ENCODE measurements around the gene SUPT4H1. TPM values are rescaled to one million over a fixed set of nuclear protein-coding genes. Genes with fewer than 3 reads are reported as not detected.

Gene SUPT4H1
- total RNA-seq, 1 donor = 49.9 TPM

- H3K4me1 ChIP-seq (ENCODE audit: insufficient read depth, low read length) = no peaks in the 10 kb centered on the region
- no peak overlapping the region for H2AFZ ChIP-seq (ENCODE audit: low read length)
- no peaks in the 10 kb centered on the region for H3K36me3 ChIP-seq (ENCODE audit: insufficient read depth, low read length)
- H3K4me3 ChIP-seq (ENCODE audit: insufficient read depth, low read length) = no peak overlapping the region
- no peak overlapping the region for H3K27ac ChIP-seq (ENCODE audit: low read depth, low read length)
- H3K79me2 ChIP-seq (ENCODE audit: insufficient read depth, low read length) = no peaks in the 10 kb centered on the region
- no peaks in the 10 kb centered on the region for H4K20me1 ChIP-seq (ENCODE audit: insufficient read depth, low read length)
- no peak for TF ChIP-seq CTCF (IDR thresholded peaks at IDR 0.05; ENCODE audit: extremely low read depth, low read depth, low read length)
- peaks cover 14% of the 10 kb centered on the region for H3K27me3 ChIP-seq (ENCODE audit: insufficient read depth, low read length)
- H3K4me2 ChIP-seq (ENCODE audit: insufficient read depth, low read length) = no peak overlapping the region
- DNase-seq (ENCODE audit: insufficient read length, low spot score, missing footprints) = peak; percentile 75
- H3K9me3 ChIP-seq (ENCODE audit: low read depth, low read length) = no peaks in the 10 kb centered on the region
These were observed 29.3 kb downstream of the SUPT4H1 start for GRCh38 chr17:58322581-58323185.

- no peak overlapping the region for H3K27ac ChIP-seq (ENCODE audit: low read depth, low read length)
- H3K27me3 ChIP-seq (ENCODE audit: insufficient read depth, low read length) = peaks cover 14% of the 10 kb centered on the region
- H3K9me3 ChIP-seq (ENCODE audit: low read depth, low read length) = no peaks in the 10 kb centered on the region
- no peak overlapping the region for H3K4me2 ChIP-seq (ENCODE audit: insufficient read depth, low read length)
- H4K20me1 ChIP-seq (ENCODE audit: insufficient read depth, low read length) = no peaks in the 10 kb centered on the region
- TF ChIP-seq CTCF (IDR thresholded peaks at IDR 0.05; ENCODE audit: extremely low read depth, low read depth, low read length) = no peak
- H3K79me2 ChIP-seq (ENCODE audit: insufficient read depth, low read length) = no peaks in the 10 kb centered on the region
- no peak overlapping the region for H2AFZ ChIP-seq (ENCODE audit: low read length)
- DNase-seq (ENCODE audit: insufficient read length, low spot score, missing footprints) = peak; percentile 92
- no peaks in the 10 kb centered on the region for H3K36me3 ChIP-seq (ENCODE audit: insufficient read depth, low read length)
- no peak overlapping the region for H3K4me3 ChIP-seq (ENCODE audit: insufficient read depth, low read length)
- no peaks in the 10 kb centered on the region for H3K4me1 ChIP-seq (ENCODE audit: insufficient read depth, low read length)
These were observed 30.2 kb downstream of the SUPT4H1 start for GRCh38 chr17:58321571-58322525.

- H3K4me1 ChIP-seq (ENCODE audit: insufficient read depth, low read length) = no peaks in the 10 kb centered on the region
- no peaks in the 10 kb centered on the region for H3K36me3 ChIP-seq (ENCODE audit: insufficient read depth, low read length)
- H3K4me2 ChIP-seq (ENCODE audit: insufficient read depth, low read length) = no peak overlapping the region
- H3K27me3 ChIP-seq (ENCODE audit: insufficient read depth, low read length) = peaks cover 14% of the 10 kb centered on the region
- no peak for TF ChIP-seq CTCF (IDR thresholded peaks at IDR 0.05; ENCODE audit: extremely low read depth, low read depth, low read length)
- H3K4me3 ChIP-seq (ENCODE audit: insufficient read depth, low read length) = no peak overlapping the region
- H3K27ac ChIP-seq (ENCODE audit: low read depth, low read length) = no peak overlapping the region
- H3K9me3 ChIP-seq (ENCODE audit: low read depth, low read length) = no peaks in the 10 kb centered on the region
- H4K20me1 ChIP-seq (ENCODE audit: insufficient read depth, low read length) = no peaks in the 10 kb centered on the region
- peak; percentile 81 for DNase-seq (ENCODE audit: insufficient read length, low spot score, missing footprints)
- no peak overlapping the region for H2AFZ ChIP-seq (ENCODE audit: low read length)
- H3K79me2 ChIP-seq (ENCODE audit: insufficient read depth, low read length) = no peaks in the 10 kb centered on the region
These were observed 31.3 kb downstream of the SUPT4H1 start for GRCh38 chr17:58320570-58321323.

All from osteoblast (primary cell).